ENCODE measurements around the gene MIGA2. TPM values are rescaled to one million over a fixed set of nuclear protein-coding genes. Genes with fewer than 3 reads are reported as not detected.

MIGA2 gene
- total RNA-seq, 1 donor, result 20.6 TPM

- no peak overlapping the region for H3K4me3 ChIP-seq (ENCODE audit: low read depth, low read length)
- no peak for DNase-seq (ENCODE audit: low read depth)
- no peak for TF ChIP-seq CTCF (IDR thresholded peaks at IDR 0.05; ENCODE audit: insufficient read depth, low read length)
Measured at GRCh38 chr9:129053020-129053419, 16.6 kb downstream of the MIGA2 start.

- no peak for TF ChIP-seq CTCF (IDR thresholded peaks at IDR 0.05; ENCODE audit: insufficient read depth, low read length)
- DNase-seq (ENCODE audit: low read depth), result no peak
Measured at GRCh38 chr9:129054163-129054851, 17.9 kb downstream of the MIGA2 start.

GRCh38 chr9:129058965-129059795 is 22.8 kb downstream of the MIGA2 start:
- TF ChIP-seq CTCF (IDR thresholded peaks at IDR 0.05; ENCODE audit: insufficient read depth, low read length), result no peak
- no peak for DNase-seq (ENCODE audit: low read depth)
- no peak overlapping the region for H3K4me3 ChIP-seq (ENCODE audit: low read depth, low read length)

More at GRCh38 chr9:129054163-129054851, 17.9 kb downstream of the MIGA2 start:
- no peak overlapping the region for H3K4me3 ChIP-seq (ENCODE audit: low read depth, low read length)

GRCh38 chr9:129059796-129060785 is 23.7 kb downstream of the MIGA2 start:
- DNase-seq (ENCODE audit: low read depth), result no peak
- no peak overlapping the region for H3K4me3 ChIP-seq (ENCODE audit: low read depth, low read length)
- no peak for TF ChIP-seq CTCF (IDR thresholded peaks at IDR 0.05; ENCODE audit: insufficient read depth, low read length)

GRCh38 chr9:129060991-129061390 is 24.6 kb downstream of the MIGA2 start:
- H3K4me3 ChIP-seq (ENCODE audit: low read depth, low read length), result no peak overlapping the region
- DNase-seq (ENCODE audit: low read depth), result no peak
- TF ChIP-seq CTCF (IDR thresholded peaks at IDR 0.05; ENCODE audit: insufficient read depth, low read length), result no peak

DNA sequence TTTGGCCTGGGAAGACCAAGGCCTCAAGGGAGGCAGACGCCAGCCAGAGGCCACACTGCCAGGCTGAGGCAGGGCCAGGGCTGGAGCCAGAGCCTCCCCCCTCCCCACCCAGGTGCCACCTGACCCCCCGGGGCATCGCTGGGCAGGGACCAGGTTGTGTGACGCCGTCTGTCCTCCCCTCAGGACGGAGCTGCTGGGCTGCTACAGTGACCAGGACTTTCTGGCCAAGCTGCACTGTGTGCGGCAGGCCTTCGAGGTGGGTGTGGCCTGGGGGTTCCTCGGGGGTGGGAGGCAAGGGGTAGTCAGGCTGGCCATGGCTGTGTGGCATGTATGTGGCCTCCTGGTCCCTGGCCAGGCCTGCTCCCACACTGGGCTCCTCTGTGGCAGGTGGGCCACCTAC is 26.6 kb downstream of the MIGA2 start:
- no peak for TF ChIP-seq CTCF (IDR thresholded peaks at IDR 0.05; ENCODE audit: insufficient read depth, low read length)
- no peak overlapping the region for H3K4me3 ChIP-seq (ENCODE audit: low read depth, low read length)
- no peak for DNase-seq (ENCODE audit: low read depth)

All from fibroblast of the aortic adventitia (primary cell).